H1 (cell line): Measurements from ENCODE around the gene CSAG1.

Experiments used
- CHD2 ChIP-seq: IDR thresholded peaks from 2 replicates; pipeline ENCODE4 v1.6.1; 2012; ENCODE audit warnings: low read length, improper control_type of control experiment
- MAFK ChIP-seq: IDR thresholded peaks from 2 replicates; pipeline ENCODE4 v1.6.1; 2012; ENCODE audit warnings: low read depth, mild to moderate bottlenecking, improper control_type of control experiment, low read length
- POLR2A ChIP-seq, 2 experiments: IDR thresholded peaks; 1 replicate in 1 of 2; 2 replicates in 1 of 2; pipeline ENCODE4 v1.6.1; 2011; ENCODE audit warnings: low read depth in 2 of 2, low read length in 2 of 2, mild to moderate bottlenecking in 2 of 2; ENCODE audit errors: control extremely low read depth in 1 of 2
- SRF ChIP-seq: IDR thresholded peaks from 2 replicates; pipeline ENCODE4 v1.6.1; 2011; ENCODE audit warnings: mild to moderate bottlenecking, low read depth, low read length, moderate library complexity
- ZNF274 ChIP-seq: IDR thresholded peaks from 2 replicates; pipeline ENCODE4 v1.7.0; 2012; ENCODE audit warnings: low read length, borderline replicate concordance; ENCODE audit errors: extremely low read depth
- TF ChIP-seq, protein P1 (sequence below), 3 experiments: IDR thresholded peaks; 1 replicate in 2 of 3; 2 replicates in 1 of 3; pipeline versions ENCODE4 v1.5.1 to v1.6.1; 2011; ENCODE audit warnings: low read length in 3 of 3, mild to moderate bottlenecking in 3 of 3, inconsistent platforms in 2 of 3, low read depth in 1 of 3, moderate library complexity in 1 of 3; ENCODE audit not compliant: insufficient read depth in 1 of 3; ENCODE audit errors: control extremely low read depth in 1 of 3
- TF ChIP-seq, protein P2 (sequence below): IDR thresholded peaks from 2 replicates; pipeline ENCODE4 v1.6.1; 2011; ENCODE audit warnings: low read length, improper control_type of control experiment
- TF ChIP-seq, protein P3 (sequence below): IDR thresholded peaks from 2 replicates; pipeline ENCODE4 v1.6.1; 2011; ENCODE audit warnings: low read depth, mild to moderate bottlenecking, low read length; ENCODE audit not compliant: insufficient read depth
- TF ChIP-seq, protein P4 (sequence below): IDR thresholded peaks from 2 replicates; pipeline ENCODE4 v1.6.1; 2012; ENCODE audit warnings: low read length, inconsistent platforms

DNA sequence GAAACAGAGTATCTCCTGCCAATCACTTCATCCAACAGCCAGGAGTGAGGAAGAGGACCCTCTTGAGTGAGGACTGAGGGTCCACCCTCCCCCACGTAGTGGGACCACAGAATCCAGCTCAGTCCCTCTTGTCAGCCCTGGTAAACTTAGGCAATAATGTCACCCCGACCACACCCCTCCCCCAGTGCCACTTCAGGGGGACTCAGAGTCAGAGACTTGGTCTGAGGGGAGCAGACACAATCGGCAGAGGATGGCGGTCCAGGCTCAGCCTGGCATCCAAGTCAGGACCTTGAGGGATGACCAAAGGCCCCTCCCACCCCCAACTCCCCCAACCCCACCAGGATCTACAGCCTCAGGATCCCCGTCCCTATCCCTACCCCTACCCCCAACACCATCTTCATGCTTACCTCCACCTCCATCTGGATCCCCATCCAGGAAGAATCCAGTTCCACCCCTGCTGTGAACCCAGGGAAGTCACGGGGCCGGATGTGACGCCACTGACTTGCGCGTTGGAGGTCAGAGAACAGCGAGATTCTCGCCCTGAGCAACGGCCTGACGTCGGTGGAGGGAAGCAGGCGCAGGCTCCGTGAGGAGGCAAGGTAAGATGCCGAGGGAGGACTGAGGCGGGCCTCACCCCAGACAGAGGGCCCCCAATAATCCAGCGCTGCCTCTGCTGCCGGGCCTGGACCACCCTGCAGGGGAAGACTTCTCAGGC, at the start of gene CSAG1, which contains the start of gene MAGEA12:
- TF ChIP-seq, protein P1, sequence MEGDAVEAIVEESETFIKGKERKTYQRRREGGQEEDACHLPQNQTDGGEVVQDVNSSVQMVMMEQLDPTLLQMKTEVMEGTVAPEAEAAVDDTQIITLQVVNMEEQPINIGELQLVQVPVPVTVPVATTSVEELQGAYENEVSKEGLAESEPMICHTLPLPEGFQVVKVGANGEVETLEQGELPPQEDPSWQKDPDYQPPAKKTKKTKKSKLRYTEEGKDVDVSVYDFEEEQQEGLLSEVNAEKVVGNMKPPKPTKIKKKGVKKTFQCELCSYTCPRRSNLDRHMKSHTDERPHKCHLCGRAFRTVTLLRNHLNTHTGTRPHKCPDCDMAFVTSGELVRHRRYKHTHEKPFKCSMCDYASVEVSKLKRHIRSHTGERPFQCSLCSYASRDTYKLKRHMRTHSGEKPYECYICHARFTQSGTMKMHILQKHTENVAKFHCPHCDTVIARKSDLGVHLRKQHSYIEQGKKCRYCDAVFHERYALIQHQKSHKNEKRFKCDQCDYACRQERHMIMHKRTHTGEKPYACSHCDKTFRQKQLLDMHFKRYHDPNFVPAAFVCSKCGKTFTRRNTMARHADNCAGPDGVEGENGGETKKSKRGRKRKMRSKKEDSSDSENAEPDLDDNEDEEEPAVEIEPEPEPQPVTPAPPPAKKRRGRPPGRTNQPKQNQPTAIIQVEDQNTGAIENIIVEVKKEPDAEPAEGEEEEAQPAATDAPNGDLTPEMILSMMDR (IDR thresholded peaks at IDR 0.05; ENCODE audit: control extremely low read depth in 1 of 3, insufficient read depth in 1 of 3, low read depth in 1 of 3, low read length in 3 of 3) = no peak
- TF ChIP-seq MAFK (no peak), ZNF274 (no peak), CHD2 (no peak), POLR2A (IDR thresholded peaks at IDR 0.05; ENCODE audit: control extremely low read depth in 1 of 2, low read depth in 2 of 2, low read length in 2 of 2) (no peak), SRF (no peak)
- TF ChIP-seq, protein P2, sequence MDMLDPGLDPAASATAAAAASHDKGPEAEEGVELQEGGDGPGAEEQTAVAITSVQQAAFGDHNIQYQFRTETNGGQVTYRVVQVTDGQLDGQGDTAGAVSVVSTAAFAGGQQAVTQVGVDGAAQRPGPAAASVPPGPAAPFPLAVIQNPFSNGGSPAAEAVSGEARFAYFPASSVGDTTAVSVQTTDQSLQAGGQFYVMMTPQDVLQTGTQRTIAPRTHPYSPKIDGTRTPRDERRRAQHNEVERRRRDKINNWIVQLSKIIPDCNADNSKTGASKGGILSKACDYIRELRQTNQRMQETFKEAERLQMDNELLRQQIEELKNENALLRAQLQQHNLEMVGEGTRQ = no peak
- TF ChIP-seq, protein P3, sequence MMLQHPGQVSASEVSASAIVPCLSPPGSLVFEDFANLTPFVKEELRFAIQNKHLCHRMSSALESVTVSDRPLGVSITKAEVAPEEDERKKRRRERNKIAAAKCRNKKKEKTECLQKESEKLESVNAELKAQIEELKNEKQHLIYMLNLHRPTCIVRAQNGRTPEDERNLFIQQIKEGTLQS = no peak
- TF ChIP-seq, protein P4, sequence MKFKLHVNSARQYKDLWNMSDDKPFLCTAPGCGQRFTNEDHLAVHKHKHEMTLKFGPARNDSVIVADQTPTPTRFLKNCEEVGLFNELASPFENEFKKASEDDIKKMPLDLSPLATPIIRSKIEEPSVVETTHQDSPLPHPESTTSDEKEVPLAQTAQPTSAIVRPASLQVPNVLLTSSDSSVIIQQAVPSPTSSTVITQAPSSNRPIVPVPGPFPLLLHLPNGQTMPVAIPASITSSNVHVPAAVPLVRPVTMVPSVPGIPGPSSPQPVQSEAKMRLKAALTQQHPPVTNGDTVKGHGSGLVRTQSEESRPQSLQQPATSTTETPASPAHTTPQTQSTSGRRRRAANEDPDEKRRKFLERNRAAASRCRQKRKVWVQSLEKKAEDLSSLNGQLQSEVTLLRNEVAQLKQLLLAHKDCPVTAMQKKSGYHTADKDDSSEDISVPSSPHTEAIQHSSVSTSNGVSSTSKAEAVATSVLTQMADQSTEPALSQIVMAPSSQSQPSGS = no peak
